ENCODE data around the gene EPOP.

The EPOP gene

GRCh38 chr17:38719289-38719942 is 44.7 kb upstream of the EPOP start:
- Histone ChIP-seq H3K9me3 (ENCODE audit: control insufficient read depth, low read length) (no peaks in the 10 kb centered on the region), H3K4me3 (ENCODE audit: low read depth, low read length) (no peak overlapping the region), H3K36me3 (ENCODE audit: control insufficient read depth, insufficient read depth, low read length) (no peaks in the 10 kb centered on the region), H3K4me1 (peaks cover 10% of the 10 kb centered on the region), H3K27ac (no peak overlapping the region), H3K79me2 (no peaks in the 10 kb centered on the region), H2AFZ (no peak overlapping the region), H3K27me3 (ENCODE audit: control insufficient read depth, insufficient read depth, low read length) (no peaks in the 10 kb centered on the region), H3K9ac (no peak overlapping the region), H3K4me2 (ENCODE audit: low read length) (no peak overlapping the region)
- no peak for TF ChIP-seq CTCF (IDR thresholded peaks at IDR 0.05)

- Histone ChIP-seq H3K4me1 (no peaks in the 10 kb centered on the region), H3K4me3 (ENCODE audit: low read depth, low read length) (no peak overlapping the region), H3K27me3 (ENCODE audit: control insufficient read depth, insufficient read depth, low read length) (no peaks in the 10 kb centered on the region), H2AFZ (no peak overlapping the region), H3K4me2 (ENCODE audit: low read length) (no peak overlapping the region), H3K9ac (no peak overlapping the region), H3K9me3 (ENCODE audit: control insufficient read depth, low read length) (no peaks in the 10 kb centered on the region), H3K36me3 (ENCODE audit: control insufficient read depth, insufficient read depth, low read length) (no peaks in the 10 kb centered on the region), H3K27ac (no peak overlapping the region), H3K79me2 (no peaks in the 10 kb centered on the region)
- TF ChIP-seq CTCF (IDR thresholded peaks at IDR 0.05), result no peak
Observed at GRCh38 chr17:38717139-38717745, 42.5 kb upstream of the EPOP start.

- H3K4me2 ChIP-seq (ENCODE audit: low read length), result no peak overlapping the region
- H2AFZ ChIP-seq, result no peak overlapping the region
- H3K9ac ChIP-seq, result no peak overlapping the region
- H3K27ac ChIP-seq, result no peak overlapping the region
- TF ChIP-seq CTCF (IDR thresholded peaks at IDR 0.05), result no peak
- no peaks in the 10 kb centered on the region for H3K4me1 ChIP-seq
- no peaks in the 10 kb centered on the region for H3K27me3 ChIP-seq (ENCODE audit: control insufficient read depth, insufficient read depth, low read length)
- no peaks in the 10 kb centered on the region for H3K36me3 ChIP-seq (ENCODE audit: control insufficient read depth, insufficient read depth, low read length)
- no peak overlapping the region for H3K4me3 ChIP-seq (ENCODE audit: low read depth, low read length)
- no peaks in the 10 kb centered on the region for H3K9me3 ChIP-seq (ENCODE audit: control insufficient read depth, low read length)
- no peaks in the 10 kb centered on the region for H3K79me2 ChIP-seq
Observed at GRCh38 chr17:38716368-38717005, 41.7 kb upstream of the EPOP start.

GRCh38 chr17:38715216-38715943 is 40.6 kb upstream of the EPOP start:
- Histone ChIP-seq H3K9me3 (ENCODE audit: control insufficient read depth, low read length) (no peaks in the 10 kb centered on the region), H3K27ac (no peak overlapping the region), H3K4me2 (ENCODE audit: low read length) (no peak overlapping the region), H3K36me3 (ENCODE audit: control insufficient read depth, insufficient read depth, low read length) (no peaks in the 10 kb centered on the region), H3K4me1 (no peaks in the 10 kb centered on the region), H3K27me3 (ENCODE audit: control insufficient read depth, insufficient read depth, low read length) (no peaks in the 10 kb centered on the region), H3K79me2 (no peaks in the 10 kb centered on the region), H3K4me3 (ENCODE audit: low read depth, low read length) (no peak overlapping the region), H3K9ac (no peak overlapping the region), H2AFZ (no peak overlapping the region)
- TF ChIP-seq CTCF (IDR thresholded peaks at IDR 0.05), result no peak

All from parathyroid adenoma (tissue), 2 donors.